ENCODE results near the gene ZNF165. TPM values are rescaled to one million over a fixed set of nuclear protein-coding genes. Genes with fewer than 3 reads are reported as not detected.

ZNF165 gene
- total and polyA plus RNA-seq, 2 of the 8 experiments (the other 6 are each of a cell fraction or from before 2014, with no cell fraction given): 1.2 to 9.3 TPM

- Histone ChIP-seq H2BK20ac (ENCODE audit: low read length) (no peak overlapping the region), H4K91ac (replicated peaks; ENCODE audit: insufficient read length, low read length) (no peak overlapping the region), H2BK5ac (ENCODE audit: low read depth, low read length) (peak overlapping the region; percentile 64), H2AFZ (ENCODE audit: low read length) (peak overlapping the region; percentile 100), H4K20me1 (replicated peaks in 1 of 2; ENCODE audit: control insufficient read depth in 1 of 2, insufficient read depth in 2 of 2, low read length in 2 of 2) (no peaks in the 10 kb centered on the region), H3K18ac (ENCODE audit: extremely low read depth, low read length) (peak overlapping the region; percentile 33; the same call in 1 of the 2 replicates), H3K23ac (ENCODE audit: insufficient read length) (no peak overlapping the region), H2AK5ac (ENCODE audit: low read depth, low read length) (no peak overlapping the region), H4K8ac (ENCODE audit: extremely low read depth, insufficient read depth, low read length) (peak overlapping the region; percentile 23; the same call in 1 of the 2 replicates), H3K4me1 (replicated peaks in 1 of 4; ENCODE audit: control insufficient read depth in 3 of 4, insufficient read depth in 4 of 4, low read length in 3 of 4) (no peaks in the 10 kb centered on the region; a peak in 1 of 7 replicates), H3K4me3 (ENCODE audit: extremely low read depth in 1 of 4, insufficient read depth in 2 of 4, low read depth in 3 of 4, low read length in 4 of 4) (peak overlapping the region; percentile 83 to 97 (median 90)), H3K27ac (ENCODE audit: low read depth, low read length) (peak overlapping the region; percentile 93), H2BK120ac (replicated peaks; ENCODE audit: low read depth, low read length) (no peak overlapping the region), H3K36me3 (ENCODE audit: control insufficient read depth in 2 of 4, insufficient read depth in 4 of 4, low read length in 3 of 4) (peaks cover 2 to 7% (median 5%) of the 10 kb centered on the region in 4 experiments; a peak in 7 of 8 replicates), H3K14ac (ENCODE audit: insufficient read length) (no peak overlapping the region), H3K4me2 (ENCODE audit: insufficient read depth in 1 of 2, low read depth in 2 of 2, low read length in 2 of 2) (peak overlapping the region; percentile 69 to 87), H2BK12ac (ENCODE audit: low read depth, low read length) (no peak overlapping the region; the same call in 1 of the 2 replicates), H3K79me2 (ENCODE audit: control insufficient read depth in 1 of 2, insufficient read depth in 2 of 2, low read length in 2 of 2) (peaks cover 0 to 21% of the 10 kb centered on the region in 2 experiments; a peak in 2 of 4 replicates), H3K23me2 (ENCODE audit: low read depth, low read length) (no peaks in the 10 kb centered on the region; the same call in 1 of the 2 replicates), H3K9ac (replicated peaks in 1 of 4; ENCODE audit: extremely low read depth in 1 of 4, low read depth in 3 of 4, low read length in 3 of 4) (peak overlapping the region; percentile 68 to 96 (median 92)), H3K79me1 (ENCODE audit: low read depth, low read length) (no peaks in the 10 kb centered on the region), H3K56ac (replicated peaks; ENCODE audit: insufficient read length, low read depth, low read length) (no peak overlapping the region), H3K4ac (replicated peaks; ENCODE audit: insufficient read length, low read depth, low read length) (no peak overlapping the region), H3K9me3 (ENCODE audit: insufficient read depth in 2 of 2, low read depth in 1 of 2, low read length in 1 of 2) (no peaks in the 10 kb centered on the region), H2BK15ac (ENCODE audit: low read length) (0 out of 2 replicates have a peak overlapping the region, but pooled peaks have one; percentile 6), H3K27me3 (replicated peaks in 1 of 4; ENCODE audit: control insufficient read depth in 3 of 4, extremely low read depth in 1 of 4, insufficient read depth in 3 of 4, low read length in 3 of 4) (no peaks in the 10 kb centered on the region), H4K5ac (ENCODE audit: insufficient read length, low read depth, low read length) (peak overlapping the region; percentile 55)
- 1% methylated on average over 45 of the region's 46 CpGs; no CpG with 5 or more reads in 1 of the 2 experiments for WGBS, 2 experiments (ENCODE audit: extremely low coverage in 1 of 2, insufficient coverage in 1 of 2, insufficient read length in 1 of 2, insufficient replicate concordance in 2 of 2, low coverage in 1 of 2, low lambda C conversion rate in 2 of 2, missing lambda C conversion rate in 1 of 2)
- DNase-seq (ENCODE audit: low read depth in 1 of 2, low spot score in 2 of 2): peak; percentile 90 to 94
- peak; percentile 7 for FAIRE-seq
- CTCF ChIA-PET (ENCODE audit: partially characterized antibody): no interaction called here
- POLR2A ChIA-PET (ENCODE audit: partially characterized antibody): interaction anchor here (0.7 to 1.3 kb wide), 9 partner anchors 8 to 942 kb away, joined by 3 to 5 read pairs (median 3); partner anchors contain the start of gene ZKSCAN8
- TF ChIP-seq JUN (IDR thresholded peaks at IDR 0.05; ENCODE audit: low read depth, low read length): no peak
- TF ChIP-seq RXRA (IDR thresholded peaks at IDR 0.05; ENCODE audit: insufficient read depth, low read depth, low read length): no peak
- TF ChIP-seq ATF2 (IDR thresholded peaks at IDR 0.05; ENCODE audit: low read length): peak; percentile 92
- TF ChIP-seq CBX5 (IDR thresholded peaks at IDR 0.05; ENCODE audit: low read depth, low read length): no peak
- peak; percentile 91 for TF ChIP-seq SIX5 (IDR thresholded peaks at IDR 0.05; ENCODE audit: low read depth, low read length)
- no peak for TF ChIP-seq SP2 (IDR thresholded peaks at IDR 0.05; ENCODE audit: low read length)
- no peak for TF ChIP-seq RNF2 (IDR thresholded peaks at IDR 0.05; ENCODE audit: borderline replicate concordance, low read depth, low read length, missing control alignments, poor library complexity, severe bottlenecking)
- TF ChIP-seq BCL11A (IDR thresholded peaks at IDR 0.05; ENCODE audit: low read depth in 2 of 2, low read length in 2 of 2): no peak
- TF ChIP-seq BRCA1 (IDR thresholded peaks at IDR 0.05; ENCODE audit: low read depth, low read length): 0 out of 2 replicates have a peak, but pooled peaks have one; percentile 24
Observed at GRCh38 chr6:28080631-28081485, 490 bp downstream of the ZNF165 start.
